Measurements from ENCODE around the gene SPO11.

DNA sequence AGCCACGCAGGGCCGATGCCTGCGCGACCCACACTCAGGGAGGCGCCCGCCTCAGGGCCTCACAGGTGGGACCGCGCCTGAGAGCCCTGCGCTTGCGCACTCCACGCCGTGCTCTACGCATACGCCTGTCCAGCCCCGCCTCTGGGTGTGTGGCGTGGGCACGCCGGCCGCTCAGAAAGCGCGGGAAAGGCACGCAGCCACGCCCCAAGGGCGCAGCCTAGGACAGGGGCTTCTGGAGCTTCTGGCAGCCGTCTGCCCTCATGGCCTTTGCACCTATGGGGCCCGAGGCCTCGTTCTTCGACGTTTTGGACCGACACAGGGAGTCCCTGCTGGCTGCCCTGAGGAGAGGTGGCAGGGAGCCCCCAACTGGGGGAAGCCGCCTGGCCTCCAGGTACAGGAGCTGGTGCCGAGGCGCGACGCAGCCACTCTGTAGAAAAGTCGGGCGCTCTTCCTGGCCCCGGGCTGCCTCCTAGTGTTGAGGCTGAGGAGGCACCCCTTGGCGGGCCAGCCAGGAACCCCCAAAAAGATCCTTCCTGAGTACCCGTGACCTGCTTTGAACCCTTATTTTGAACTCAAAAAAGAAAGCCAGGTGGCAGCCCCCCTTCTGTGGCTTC, at the start of gene SPO11:
- TF ChIP-seq, protein P1, sequence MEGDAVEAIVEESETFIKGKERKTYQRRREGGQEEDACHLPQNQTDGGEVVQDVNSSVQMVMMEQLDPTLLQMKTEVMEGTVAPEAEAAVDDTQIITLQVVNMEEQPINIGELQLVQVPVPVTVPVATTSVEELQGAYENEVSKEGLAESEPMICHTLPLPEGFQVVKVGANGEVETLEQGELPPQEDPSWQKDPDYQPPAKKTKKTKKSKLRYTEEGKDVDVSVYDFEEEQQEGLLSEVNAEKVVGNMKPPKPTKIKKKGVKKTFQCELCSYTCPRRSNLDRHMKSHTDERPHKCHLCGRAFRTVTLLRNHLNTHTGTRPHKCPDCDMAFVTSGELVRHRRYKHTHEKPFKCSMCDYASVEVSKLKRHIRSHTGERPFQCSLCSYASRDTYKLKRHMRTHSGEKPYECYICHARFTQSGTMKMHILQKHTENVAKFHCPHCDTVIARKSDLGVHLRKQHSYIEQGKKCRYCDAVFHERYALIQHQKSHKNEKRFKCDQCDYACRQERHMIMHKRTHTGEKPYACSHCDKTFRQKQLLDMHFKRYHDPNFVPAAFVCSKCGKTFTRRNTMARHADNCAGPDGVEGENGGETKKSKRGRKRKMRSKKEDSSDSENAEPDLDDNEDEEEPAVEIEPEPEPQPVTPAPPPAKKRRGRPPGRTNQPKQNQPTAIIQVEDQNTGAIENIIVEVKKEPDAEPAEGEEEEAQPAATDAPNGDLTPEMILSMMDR (IDR thresholded peaks at IDR 0.05), result no peak
- TF ChIP-seq POLR2A (IDR thresholded peaks at IDR 0.05), result no peak

All from lower leg skin (tissue), 3 donors.